GM19452 (cell line): Measurements from ENCODE around the gene ZFP92.

Experiments
- ATAC-seq: cut with Tn5 transposase; IDR thresholded peaks from one replicate; pipeline ENCODE4 v1.9.1; 2021; ENCODE audit not compliant: unreplicated experiment

Gene ZFP92

GRCh38 chrX:153450949-153451277 lies 39.6 kb downstream of the ZFP92 start:
- no peak for ATAC-seq

- ATAC-seq, result no peak
These were observed 43.8 kb downstream of the ZFP92 start for GRCh38 chrX:153454901-153455550.

- ATAC-seq, result no peak
These were observed 44.3 kb downstream of the ZFP92 start for GRCh38 chrX:153455571-153455970.

GRCh38 chrX:153456161-153456560 lies 44.9 kb downstream of the ZFP92 start:
- no peak for ATAC-seq

GRCh38 chrX:153456704-153457103 lies 45.4 kb downstream of the ZFP92 start:
- no peak for ATAC-seq

GRCh38 chrX:153457136-153457825 lies 46.0 kb downstream of the ZFP92 start:
- ATAC-seq, result no peak

- no peak for ATAC-seq
These were observed 46.7 kb downstream of the ZFP92 start for GRCh38 chrX:153457827-153458466.

GRCh38 chrX:153458476-153458875 lies 47.2 kb downstream of the ZFP92 start:
- no peak for ATAC-seq

- no peak for ATAC-seq
These were observed 48.7 kb downstream of the ZFP92 start for GRCh38 chrX:153459986-153460385.

- no peak for ATAC-seq
These were observed 49.6 kb downstream of the ZFP92 start for GRCh38 chrX:153460826-153461225.
